A549 (cell line): ENCODE measurements around the gene PPHLN1. TPM values are rescaled to one million over a fixed set of nuclear protein-coding genes. Genes with fewer than 3 reads are reported as not detected.

ENCODE experiments used
- ATAC-seq, 2 experiments: fragments of 200-7000 bp in 1 of 2; fragments of >200 bp in 1 of 2; cut with Nextera tagmentation in 1 of 2; cut with Tn5 transposase in 1 of 2; 3 replicates each; pipeline versions ENCODE4 v1.8.0 to v1.9.1; 2018 to 2020; ENCODE audit warnings: mild to moderate bottlenecking in 1 of 2, moderate library complexity in 1 of 2
- CTCF ChIA-PET: fragments of 300-600 bp; sonication (Branson Sonifier 250); formaldehyde crosslinking; extraction: SDS; loops from one replicate; lab custom pipeline; 2021; ENCODE audit warnings: antibody characterized with exemption, inconsistent platforms; lab: Yijun Ruan, JAX
- POLR2A ChIA-PET: fragments of 350-600 bp; formaldehyde crosslinking; extraction: SDS; loops from one replicate; lab custom pipeline; 2021; ENCODE audit warnings: antibody characterized with exemption, inconsistent platforms; lab: Yijun Ruan, JAX
- DNase-seq, 2 experiments: peaks; one replicate each; pipeline versions ENCODE4 v3.0.0 to v3.0.0-alpha.2; 2011 to 2016; ENCODE audit warnings: low read depth in 1 of 2, low spot score in 1 of 2
- FAIRE-seq: peaks from 2 replicates; lab custom pipeline; 2011; peaks lifted over from hg19 to GRCh38; lab: Jason Lieb, UNC
- H3K27ac ChIP-seq, 2 experiments: fragments of >200 bp; sonication (Bioruptor Twin); formaldehyde crosslinking; 3 replicates each; pipeline ENCODE4 v1.5.1; 2016 to 2017
- H3K4me1 ChIP-seq: fragments of >200 bp; sonication (Bioruptor Twin); formaldehyde crosslinking; 3 replicates; pipeline ENCODE4 v1.6.1; 2016
- H3K4me2 ChIP-seq: fragments of >200 bp; sonication (Bioruptor Twin); formaldehyde crosslinking; 3 replicates; pipeline ENCODE4 v1.6.1; 2016
- H3K4me3 ChIP-seq: fragments of >200 bp; sonication (Bioruptor Twin); formaldehyde crosslinking; 3 replicates; pipeline ENCODE4 v1.5.1; 2016
- H3K9me3 ChIP-seq: fragments of >200 bp; sonication (Bioruptor Twin); formaldehyde crosslinking; 3 replicates; pipeline ENCODE4 v1.6.1; 2016
- GATA3 ChIP-seq: IDR thresholded peaks from 2 replicates; pipeline ENCODE4 v1.6.1; 2012; ENCODE audit warnings: borderline replicate concordance
- HOXB13 ChIP-seq: fragments of 250-450 bp; sonication (Bioruptor Pico); IDR thresholded peaks from 2 replicates; pipeline ENCODE4 v1.5.0; 2020; ENCODE audit warnings: low read depth, mild to moderate bottlenecking, moderate library complexity
- JUNB ChIP-seq: fragments of >200 bp; sonication (Bioruptor Twin); formaldehyde crosslinking; IDR thresholded peaks from 2 replicates; pipeline ENCODE4 v1.6.1; 2016
- KDM5A ChIP-seq: fragments of 200-600 bp; sonication (generic); IDR thresholded peaks from 2 replicates; pipeline ENCODE4 v1.6.1; 2016; ENCODE audit warnings: antibody characterized with exemption, mild to moderate bottlenecking
- NPAS2 ChIP-seq: fragments of 250-450 bp; sonication (Bioruptor Pico); IDR thresholded peaks from 2 replicates; pipeline ENCODE4 v1.8.0; 2022; ENCODE audit warnings: mild to moderate bottlenecking, moderate library complexity, borderline replicate concordance
- POLR2AphosphoS2 ChIP-seq: conservative IDR thresholded peaks from 2 replicates; pipeline ENCODE4 v1.6.1; 2012; ENCODE audit warnings: low read length, improper control_type of control experiment, inconsistent platforms
- RARB ChIP-seq: fragments of 250-450 bp; sonication (Bioruptor Pico); IDR thresholded peaks from 2 replicates; pipeline ENCODE4 v1.8.0; 2021; ENCODE audit warnings: mild to moderate bottlenecking, moderate library complexity
- RFX5 ChIP-seq: fragments of 450-650 bp; IDR thresholded peaks from 2 replicates; pipeline ENCODE4 v1.7.1; 2014; ENCODE audit warnings: antibody characterized with exemption, mild to moderate bottlenecking, moderate library complexity
- SMC3 ChIP-seq: fragments of >200 bp; sonication (Bioruptor Twin); formaldehyde crosslinking; IDR thresholded peaks from 3 replicates; pipeline ENCODE4 v1.6.1; 2018; ENCODE audit warnings: inconsistent platforms
- TFCP2L1 ChIP-seq: fragments of 250-450 bp; sonication (Bioruptor Pico); IDR thresholded peaks from 2 replicates; pipeline ENCODE4 v1.5.0; 2021; ENCODE audit warnings: mild to moderate bottlenecking
- TP53 ChIP-seq: fragments of 250-450 bp; sonication (Bioruptor Pico); IDR thresholded peaks from 2 replicates; pipeline ENCODE4 v1.5.0; 2021; ENCODE audit warnings: mild to moderate bottlenecking, moderate library complexity
- ZFP36 ChIP-seq: fragments of 450-650 bp; IDR thresholded peaks from 2 replicates; pipeline ENCODE4 v1.6.1; 2014; ENCODE audit warnings: borderline replicate concordance; ENCODE audit not compliant: partially characterized antibody
- WGBS: methylation state at CpG from one replicate; pipeline ENCODE4 v1.1.6; 2017; ENCODE audit errors: missing lambda C conversion rate; 5-methylcytosine and 5-hydroxymethylcytosine counted together
- polyA plus RNA-seq, 4 experiments: library from polyadenylated mRNA; depleted of rRNA in 3 of 4; stranded (reverse); fragments of >200 nt; fragmentation: RNase III in 1 of 4; extraction: RNeasy Plus Mini Kit Qiagen cat#74134 plus additional on column Dnase treatment in 1 of 4; gene quantifications; 2 replicates in 3 of 4; 3 replicates in 1 of 4; pipeline ENCODE4 v1.2.3, GENCODE V29; 2011 to 2017
- TF ChIP-seq, protein P1 (sequence below): fragments of >200 bp; sonication (Bioruptor Twin); formaldehyde crosslinking; IDR thresholded peaks from 3 replicates; pipeline ENCODE4 v1.5.1; 2016
- TF ChIP-seq, protein P2 (sequence below): IDR thresholded peaks from 2 replicates; pipeline ENCODE4 v1.6.1; 2012
- TF ChIP-seq, protein P3 (sequence below): fragments of 150-350 bp; IDR thresholded peaks from 2 replicates; pipeline ENCODE4 v1.6.1; 2014; ENCODE audit warnings: low read depth, mild to moderate bottlenecking, low read length
- TF ChIP-seq, protein P4 (sequence below): IDR thresholded peaks from 2 replicates; pipeline ENCODE4 v1.6.1; 2012
- TF ChIP-seq, protein P5 (sequence below): IDR thresholded peaks from 2 replicates; pipeline ENCODE4 v1.6.1; 2012; ENCODE audit warnings: low read depth, borderline replicate concordance
- TF ChIP-seq, protein P6 (sequence below): fragments of 200-600 bp; sonication (generic); IDR thresholded peaks from 2 replicates; pipeline ENCODE4 v1.6.1; 2016; ENCODE audit warnings: antibody characterized with exemption, mild to moderate bottlenecking, moderate library complexity
- TF ChIP-seq, protein P7 (sequence below): fragments of >200 bp; sonication (Bioruptor Twin); formaldehyde crosslinking; IDR thresholded peaks from 3 replicates; pipeline ENCODE4 v1.6.1; 2016

Gene PPHLN1
- polyA plus RNA-seq, 2 of the 4 experiments (the other 2 are of a cell fraction): 55.5 to 135 TPM

DNA sequence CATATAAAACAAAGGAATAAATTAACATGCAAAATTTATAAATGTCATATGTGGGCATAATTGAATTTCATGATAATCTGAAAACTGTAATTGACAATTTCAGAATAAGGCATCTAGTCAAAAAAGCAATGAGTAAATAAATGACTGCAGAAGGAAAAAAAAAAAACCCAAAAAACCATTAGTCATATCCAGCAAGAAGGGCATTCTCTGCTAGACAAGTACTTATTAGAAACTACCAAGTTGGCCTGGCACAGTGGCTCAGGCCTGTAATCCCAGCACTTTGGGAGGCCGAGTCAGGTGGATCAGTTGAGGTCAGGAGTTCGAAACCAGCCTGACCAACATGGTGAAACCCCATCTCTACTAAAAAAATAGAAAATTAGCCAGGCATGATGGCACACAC is 17.6 kb upstream of the PPHLN1 start (continued):
- TF ChIP-seq NPAS2 (no peak), SMC3 (no peak)
- TF ChIP-seq, protein P1, sequence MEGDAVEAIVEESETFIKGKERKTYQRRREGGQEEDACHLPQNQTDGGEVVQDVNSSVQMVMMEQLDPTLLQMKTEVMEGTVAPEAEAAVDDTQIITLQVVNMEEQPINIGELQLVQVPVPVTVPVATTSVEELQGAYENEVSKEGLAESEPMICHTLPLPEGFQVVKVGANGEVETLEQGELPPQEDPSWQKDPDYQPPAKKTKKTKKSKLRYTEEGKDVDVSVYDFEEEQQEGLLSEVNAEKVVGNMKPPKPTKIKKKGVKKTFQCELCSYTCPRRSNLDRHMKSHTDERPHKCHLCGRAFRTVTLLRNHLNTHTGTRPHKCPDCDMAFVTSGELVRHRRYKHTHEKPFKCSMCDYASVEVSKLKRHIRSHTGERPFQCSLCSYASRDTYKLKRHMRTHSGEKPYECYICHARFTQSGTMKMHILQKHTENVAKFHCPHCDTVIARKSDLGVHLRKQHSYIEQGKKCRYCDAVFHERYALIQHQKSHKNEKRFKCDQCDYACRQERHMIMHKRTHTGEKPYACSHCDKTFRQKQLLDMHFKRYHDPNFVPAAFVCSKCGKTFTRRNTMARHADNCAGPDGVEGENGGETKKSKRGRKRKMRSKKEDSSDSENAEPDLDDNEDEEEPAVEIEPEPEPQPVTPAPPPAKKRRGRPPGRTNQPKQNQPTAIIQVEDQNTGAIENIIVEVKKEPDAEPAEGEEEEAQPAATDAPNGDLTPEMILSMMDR: no peak

DNA sequence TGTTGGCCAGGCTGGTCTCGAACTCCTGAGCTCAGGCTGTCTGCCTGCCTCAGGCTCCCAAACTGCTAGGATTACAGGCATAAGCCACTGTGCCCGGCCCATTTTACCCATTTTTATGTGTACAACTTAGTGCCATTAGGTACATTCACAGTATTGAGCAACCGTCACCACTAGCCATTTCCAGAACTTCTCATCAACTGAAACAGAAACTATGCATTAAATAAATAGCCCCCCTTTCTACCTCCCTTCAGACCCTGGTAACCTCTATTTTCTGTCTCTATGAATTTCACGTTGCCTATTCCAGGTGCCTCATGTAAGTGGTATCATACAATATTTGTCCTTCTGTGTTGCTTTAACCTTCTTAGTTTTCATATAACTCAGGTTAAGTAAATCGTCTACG is 16.0 kb upstream of the PPHLN1 start:
- Histone ChIP-seq H3K4me1 (no peaks in the 10 kb centered on the region), H3K9me3 (no peaks in the 10 kb centered on the region), H3K4me2 (no peak overlapping the region), H3K27ac (no peak overlapping the region), H3K4me3 (no peak overlapping the region)
- ChIA-PET POLR2A (no interaction called here), CTCF (interaction anchor here (0.6 kb wide), 2 partner anchors 63 to 209 kb away, joined by 3 read pairs; no protein-coding TSS in a partner anchor)
- DNase-seq (no peak), ATAC-seq (no peak), FAIRE-seq (no peak)
- WGBS: 89% methylated on average over 6 of the region's 6 CpGs
- TF ChIP-seq, protein P2, sequence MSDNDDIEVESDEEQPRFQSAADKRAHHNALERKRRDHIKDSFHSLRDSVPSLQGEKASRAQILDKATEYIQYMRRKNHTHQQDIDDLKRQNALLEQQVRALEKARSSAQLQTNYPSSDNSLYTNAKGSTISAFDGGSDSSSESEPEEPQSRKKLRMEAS: no peak
- TF ChIP-seq, protein P3, sequence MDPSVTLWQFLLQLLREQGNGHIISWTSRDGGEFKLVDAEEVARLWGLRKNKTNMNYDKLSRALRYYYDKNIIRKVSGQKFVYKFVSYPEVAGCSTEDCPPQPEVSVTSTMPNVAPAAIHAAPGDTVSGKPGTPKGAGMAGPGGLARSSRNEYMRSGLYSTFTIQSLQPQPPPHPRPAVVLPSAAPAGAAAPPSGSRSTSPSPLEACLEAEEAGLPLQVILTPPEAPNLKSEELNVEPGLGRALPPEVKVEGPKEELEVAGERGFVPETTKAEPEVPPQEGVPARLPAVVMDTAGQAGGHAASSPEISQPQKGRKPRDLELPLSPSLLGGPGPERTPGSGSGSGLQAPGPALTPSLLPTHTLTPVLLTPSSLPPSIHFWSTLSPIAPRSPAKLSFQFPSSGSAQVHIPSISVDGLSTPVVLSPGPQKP: no peak

DNA sequence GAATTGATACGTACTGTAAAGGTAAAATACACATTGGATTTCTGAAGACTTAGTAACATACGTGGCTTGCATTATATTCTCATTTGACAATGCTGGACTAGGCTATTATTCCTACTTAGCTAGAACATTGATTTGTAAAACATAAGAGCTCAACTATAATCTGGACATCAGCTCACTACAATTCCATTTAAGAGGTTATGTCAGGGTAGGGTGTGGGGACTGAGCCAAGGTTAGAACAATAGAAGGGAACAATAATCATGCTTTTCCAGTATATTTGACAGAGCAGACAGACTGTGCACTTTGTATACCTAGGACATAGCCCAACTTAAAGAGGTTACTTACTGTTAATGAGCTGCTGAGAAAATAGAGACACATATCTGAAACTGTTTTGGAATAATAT is 10.9 kb upstream of the PPHLN1 start:
- Histone ChIP-seq H3K4me3 (no peak overlapping the region), H3K4me2 (no peak overlapping the region), H3K9me3 (no peaks in the 10 kb centered on the region), H3K4me1 (no peaks in the 10 kb centered on the region), H3K27ac (no peak overlapping the region)
- TF ChIP-seq, protein P4, sequence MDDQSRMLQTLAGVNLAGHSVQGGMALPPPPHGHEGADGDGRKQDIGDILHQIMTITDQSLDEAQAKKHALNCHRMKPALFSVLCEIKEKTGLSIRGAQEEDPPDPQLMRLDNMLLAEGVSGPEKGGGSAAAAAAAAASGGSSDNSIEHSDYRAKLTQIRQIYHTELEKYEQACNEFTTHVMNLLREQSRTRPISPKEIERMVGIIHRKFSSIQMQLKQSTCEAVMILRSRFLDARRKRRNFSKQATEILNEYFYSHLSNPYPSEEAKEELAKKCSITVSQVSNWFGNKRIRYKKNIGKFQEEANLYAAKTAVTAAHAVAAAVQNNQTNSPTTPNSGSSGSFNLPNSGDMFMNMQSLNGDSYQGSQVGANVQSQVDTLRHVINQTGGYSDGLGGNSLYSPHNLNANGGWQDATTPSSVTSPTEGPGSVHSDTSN: no peak
- TF ChIP-seq ZFP36 (no peak), TFCP2L1 (no peak), RARB (CRISPR knock-in tag) (no peak), GATA3 (no peak), POLR2AphosphoS2 (no peak), HOXB13 (CRISPR knock-in tag) (no peak), RFX5 (no peak), KDM5A (no peak), TP53 (no peak), JUNB (no peak)
- TF ChIP-seq, protein P2: no peak
- TF ChIP-seq, protein P5, sequence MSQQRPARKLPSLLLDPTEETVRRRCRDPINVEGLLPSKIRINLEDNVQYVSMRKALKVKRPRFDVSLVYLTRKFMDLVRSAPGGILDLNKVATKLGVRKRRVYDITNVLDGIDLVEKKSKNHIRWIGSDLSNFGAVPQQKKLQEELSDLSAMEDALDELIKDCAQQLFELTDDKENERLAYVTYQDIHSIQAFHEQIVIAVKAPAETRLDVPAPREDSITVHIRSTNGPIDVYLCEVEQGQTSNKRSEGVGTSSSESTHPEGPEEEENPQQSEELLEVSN: no peak
- TF ChIP-seq, protein P6, sequence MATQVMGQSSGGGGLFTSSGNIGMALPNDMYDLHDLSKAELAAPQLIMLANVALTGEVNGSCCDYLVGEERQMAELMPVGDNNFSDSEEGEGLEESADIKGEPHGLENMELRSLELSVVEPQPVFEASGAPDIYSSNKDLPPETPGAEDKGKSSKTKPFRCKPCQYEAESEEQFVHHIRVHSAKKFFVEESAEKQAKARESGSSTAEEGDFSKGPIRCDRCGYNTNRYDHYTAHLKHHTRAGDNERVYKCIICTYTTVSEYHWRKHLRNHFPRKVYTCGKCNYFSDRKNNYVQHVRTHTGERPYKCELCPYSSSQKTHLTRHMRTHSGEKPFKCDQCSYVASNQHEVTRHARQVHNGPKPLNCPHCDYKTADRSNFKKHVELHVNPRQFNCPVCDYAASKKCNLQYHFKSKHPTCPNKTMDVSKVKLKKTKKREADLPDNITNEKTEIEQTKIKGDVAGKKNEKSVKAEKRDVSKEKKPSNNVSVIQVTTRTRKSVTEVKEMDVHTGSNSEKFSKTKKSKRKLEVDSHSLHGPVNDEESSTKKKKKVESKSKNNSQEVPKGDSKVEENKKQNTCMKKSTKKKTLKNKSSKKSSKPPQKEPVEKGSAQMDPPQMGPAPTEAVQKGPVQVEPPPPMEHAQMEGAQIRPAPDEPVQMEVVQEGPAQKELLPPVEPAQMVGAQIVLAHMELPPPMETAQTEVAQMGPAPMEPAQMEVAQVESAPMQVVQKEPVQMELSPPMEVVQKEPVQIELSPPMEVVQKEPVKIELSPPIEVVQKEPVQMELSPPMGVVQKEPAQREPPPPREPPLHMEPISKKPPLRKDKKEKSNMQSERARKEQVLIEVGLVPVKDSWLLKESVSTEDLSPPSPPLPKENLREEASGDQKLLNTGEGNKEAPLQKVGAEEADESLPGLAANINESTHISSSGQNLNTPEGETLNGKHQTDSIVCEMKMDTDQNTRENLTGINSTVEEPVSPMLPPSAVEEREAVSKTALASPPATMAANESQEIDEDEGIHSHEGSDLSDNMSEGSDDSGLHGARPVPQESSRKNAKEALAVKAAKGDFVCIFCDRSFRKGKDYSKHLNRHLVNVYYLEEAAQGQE: no peak
- TF ChIP-seq, protein P7, sequence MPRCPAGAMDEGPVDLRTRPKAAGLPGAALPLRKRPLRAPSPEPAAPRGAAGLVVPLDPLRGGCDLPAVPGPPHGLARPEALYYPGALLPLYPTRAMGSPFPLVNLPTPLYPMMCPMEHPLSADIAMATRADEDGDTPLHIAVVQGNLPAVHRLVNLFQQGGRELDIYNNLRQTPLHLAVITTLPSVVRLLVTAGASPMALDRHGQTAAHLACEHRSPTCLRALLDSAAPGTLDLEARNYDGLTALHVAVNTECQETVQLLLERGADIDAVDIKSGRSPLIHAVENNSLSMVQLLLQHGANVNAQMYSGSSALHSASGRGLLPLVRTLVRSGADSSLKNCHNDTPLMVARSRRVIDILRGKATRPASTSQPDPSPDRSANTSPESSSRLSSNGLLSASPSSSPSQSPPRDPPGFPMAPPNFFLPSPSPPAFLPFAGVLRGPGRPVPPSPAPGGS: no peak
- no peak for ATAC-seq
- no peak for FAIRE-seq
- no peak for DNase-seq
- CTCF ChIA-PET: no interaction called here
- 91% methylated on average over 2 of the region's 2 CpGs for WGBS
- POLR2A ChIA-PET: no interaction called here
